Psoas muscle (tissue), 8 donors: ENCODE data around the gene AGPAT2. TPM values are rescaled to one million over a fixed set of nuclear protein-coding genes. Genes with fewer than 3 reads are reported as not detected.
A peak's percentile ranks its signal among the peaks of the same experiment; 100 is the strongest.

Source experiments
- ATAC-seq, 4 donors: fragments of 200-7000 bp; cut with Tn5 transposase; one replicate each; pipeline ENCODE4 v1.9.1; 2020; ENCODE audit warnings: moderate library complexity in 3 of 4, mild to moderate bottlenecking in 2 of 4
- DNase-seq, 2 donors: peaks; one replicate each; pipeline ENCODE4 v3.0.0-alpha.2; 2020
- H3K27ac ChIP-seq: fragments of 200-600 bp; one replicate; pipeline ENCODE4 v1.8.0; 2022
- H3K27me3 ChIP-seq, 3 donors: fragments of 200-600 bp in 1 of 3; one replicate each; pipeline versions ENCODE4 v1.6.1 to v1.8.0; 2013 to 2022; ENCODE audit warnings: low read length in 2 of 3, mild to moderate bottlenecking in 2 of 3, moderate library complexity in 1 of 3; ENCODE audit not compliant: insufficient read depth in 3 of 3
- H3K36me3 ChIP-seq, 2 donors: fragments of 200-600 bp in 1 of 2; one replicate each; pipeline versions ENCODE4 v1.6.1 to v1.8.0; 2013 to 2022; ENCODE audit warnings: low read depth in 1 of 2, mild to moderate bottlenecking in 1 of 2, moderate library complexity in 1 of 2; ENCODE audit not compliant: insufficient read depth in 1 of 2
- H3K4me1 ChIP-seq: fragments of 200-600 bp; one replicate; pipeline ENCODE4 v1.8.0; 2022
- H3K4me3 ChIP-seq: fragments of 200-600 bp; one replicate; pipeline ENCODE4 v1.8.0; 2022; ENCODE audit warnings: mild to moderate bottlenecking
- H3K9me3 ChIP-seq: fragments of 200-600 bp; one replicate; pipeline ENCODE4 v1.8.0; 2022
- CTCF ChIP-seq: fragments of 200-600 bp; IDR thresholded peaks from one replicate; pipeline ENCODE4 v1.8.0; 2022; ENCODE audit warnings: antibody characterized with exemption
- WGBS, 3 donors: extraction: QIAGEN DNeasy Blood & Tissue Kit; methylation state at CpG; one replicate each; pipeline versions ENCODE4 v1.1.6 to v1.1.7; 2013; 5-methylcytosine and 5-hydroxymethylcytosine counted together
- intact Hi-C, 2 donors: fragments of 100-400 bp; cut with DNase I; formaldehyde crosslinking; loops; one replicate each; pipeline versions ENCODE4 v1.11.0 to v1.14.2; 2022
- polyA plus RNA-seq, 3 donors: library from polyadenylated mRNA; stranded (reverse); fragments of 200-250 nt; gene quantifications; one replicate each; pipeline ENCODE4 v1.2.3, GENCODE V29; 2013
- total RNA-seq, 4 donors: library from RNA; stranded (reverse); fragmentation: NEBNext Ultra II Directional in 2 of 4; extraction: Animal tissue kit (Norgen Biotek cat#: 25700) in 2 of 4; gene quantifications; one replicate each; pipeline versions ENCODE4 v1.2.1 to v1.2.4, GENCODE V29; 2021 to 2023
- donor health status: healthy with polysubstance abuse.
- donor health status: DM: no; HTN: no; CAD: no; lungs with moderate emphysema.
- donor health status: Bipolar disorder and iron deficiency.
- donor health status: healthy.
- donor health status: DM: yes; HTN: yes; CAD: no.
- donor health status: DM: no; HTN: no; CAD: no.
- donor health status: DM: no; HTN: no; CAD: no.
- donor health status: DM: yes; HTN: yes; CAD: no.

The AGPAT2 gene
- total and polyA plus RNA-seq, 7 donors, result 15.5 to 66.5 (median 41.6) TPM

GRCh38 chr9:136669791-136670464, 17.3 kb downstream of the AGPAT2 start:
- no peak for DNase-seq
- peaks cover 0 to 22% of the 10 kb centered on the region in 2 donors for H3K36me3 ChIP-seq
- H3K4me3 ChIP-seq, result peak overlapping the region; percentile 60
- intact Hi-C loops, result no loop called here
- 50 to 60% (median 53%) methylated on average over 23 of the region's 23 CpGs for WGBS, 3 donors
- no peaks in the 10 kb centered on the region for H3K9me3 ChIP-seq
- H3K27me3 ChIP-seq, result peaks cover 0 to 13% (median 7%) of the 10 kb centered on the region in 3 donors
- no peak for TF ChIP-seq CTCF
- no peak for ATAC-seq
- peak overlapping the region; percentile 16 for H3K27ac ChIP-seq
- H3K4me1 ChIP-seq, result no peaks in the 10 kb centered on the region

- H3K4me3 ChIP-seq, result peak overlapping the region; percentile 60
- ATAC-seq (no peak), DNase-seq (no peak)
- peaks cover 0 to 20% (median 7%) of the 10 kb centered on the region in 3 donors for H3K27me3 ChIP-seq
- no peak for TF ChIP-seq CTCF
- H3K36me3 ChIP-seq, result peaks cover 0 to 16% of the 10 kb centered on the region in 2 donors
- no peaks in the 10 kb centered on the region for H3K4me1 ChIP-seq
- WGBS, 3 donors, result 63 to 70% (median 67%) methylated on average over 19 to 23 of the region's 23 CpGs
- no peak overlapping the region for H3K27ac ChIP-seq
- no peaks in the 10 kb centered on the region for H3K9me3 ChIP-seq
- intact Hi-C loops, result no loop called here
These were observed 18.1 kb downstream of the AGPAT2 start for GRCh38 chr9:136668983-136669790.

GRCh38 chr9:136667940-136668760, 19.1 kb downstream of the AGPAT2 start:
- intact Hi-C loops, result no loop called here
- H3K36me3 ChIP-seq, result peaks cover 0 to 14% of the 10 kb centered on the region in 2 donors
- TF ChIP-seq CTCF, result no peak
- H3K27me3 ChIP-seq, result peaks cover 0 to 27% (median 7%) of the 10 kb centered on the region in 3 donors
- peak overlapping the region; percentile 60 for H3K4me3 ChIP-seq
- 57 to 63% (median 59%) methylated on average over 36 to 40 of the region's 40 CpGs for WGBS, 3 donors
- ATAC-seq, result no peak
- H3K4me1 ChIP-seq, result no peaks in the 10 kb centered on the region
- H3K27ac ChIP-seq, result peak overlapping the region; percentile 39
- no peak for DNase-seq
- H3K9me3 ChIP-seq, result no peaks in the 10 kb centered on the region

GRCh38 chr9:136667214-136667939, 19.9 kb downstream of the AGPAT2 start:
- 56 to 65% (median 64%) methylated on average over 20 to 21 of the region's 21 CpGs for WGBS, 3 donors
- no peak for TF ChIP-seq CTCF
- intact Hi-C loops, result no loop called here
- no peak for DNase-seq
- Histone ChIP-seq H3K9me3 (no peaks in the 10 kb centered on the region), H3K4me3 (peak overlapping the region; percentile 60), H3K4me1 (no peaks in the 10 kb centered on the region), H3K36me3 (peaks cover 0 to 12% of the 10 kb centered on the region in 2 donors), H3K27ac (peak overlapping the region; percentile 39), H3K27me3 (peaks cover 0 to 30% (median 7%) of the 10 kb centered on the region in 3 donors)
- ATAC-seq, result no peak
